Astrocyte (in vitro differentiated cells and primary cell): ENCODE results near the gene MYL9.

Experiments used
- EZH2 ChIP-seq: IDR thresholded peaks from 2 replicates; pipeline ENCODE4 v1.6.1; 2012; ENCODE audit warnings: mild to moderate bottlenecking, low read length, inconsistent platforms; ENCODE audit not compliant: insufficient read depth
- TF ChIP-seq, protein P1 (sequence below): IDR thresholded peaks from 2 replicates; pipeline ENCODE4 v1.5.1; 2011; ENCODE audit warnings: low read depth, mild to moderate bottlenecking, inconsistent platforms, low read length, moderate library complexity; ENCODE audit not compliant: insufficient read depth

GRCh38 chr20:36599912-36600345, 58.6 kb downstream of the MYL9 start:
- TF ChIP-seq, protein P1, sequence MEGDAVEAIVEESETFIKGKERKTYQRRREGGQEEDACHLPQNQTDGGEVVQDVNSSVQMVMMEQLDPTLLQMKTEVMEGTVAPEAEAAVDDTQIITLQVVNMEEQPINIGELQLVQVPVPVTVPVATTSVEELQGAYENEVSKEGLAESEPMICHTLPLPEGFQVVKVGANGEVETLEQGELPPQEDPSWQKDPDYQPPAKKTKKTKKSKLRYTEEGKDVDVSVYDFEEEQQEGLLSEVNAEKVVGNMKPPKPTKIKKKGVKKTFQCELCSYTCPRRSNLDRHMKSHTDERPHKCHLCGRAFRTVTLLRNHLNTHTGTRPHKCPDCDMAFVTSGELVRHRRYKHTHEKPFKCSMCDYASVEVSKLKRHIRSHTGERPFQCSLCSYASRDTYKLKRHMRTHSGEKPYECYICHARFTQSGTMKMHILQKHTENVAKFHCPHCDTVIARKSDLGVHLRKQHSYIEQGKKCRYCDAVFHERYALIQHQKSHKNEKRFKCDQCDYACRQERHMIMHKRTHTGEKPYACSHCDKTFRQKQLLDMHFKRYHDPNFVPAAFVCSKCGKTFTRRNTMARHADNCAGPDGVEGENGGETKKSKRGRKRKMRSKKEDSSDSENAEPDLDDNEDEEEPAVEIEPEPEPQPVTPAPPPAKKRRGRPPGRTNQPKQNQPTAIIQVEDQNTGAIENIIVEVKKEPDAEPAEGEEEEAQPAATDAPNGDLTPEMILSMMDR = no peak
- TF ChIP-seq EZH2 = no peak
